ENCODE measurements around the gene SLC52A1.

SLC52A1 gene

GRCh38 chr17:5044630-5045029 is 9.4 kb upstream of the SLC52A1 start:
- no peak for TF ChIP-seq CTCF (IDR thresholded peaks at IDR 0.05; ENCODE audit: control insufficient read depth, insufficient read depth, low read depth, low read length, missing control alignments)
- DNase-seq (ENCODE audit: low read depth): no peak
- H3K4me3 ChIP-seq (ENCODE audit: control insufficient read depth, low read depth, low read length): no peak overlapping the region

DNA sequence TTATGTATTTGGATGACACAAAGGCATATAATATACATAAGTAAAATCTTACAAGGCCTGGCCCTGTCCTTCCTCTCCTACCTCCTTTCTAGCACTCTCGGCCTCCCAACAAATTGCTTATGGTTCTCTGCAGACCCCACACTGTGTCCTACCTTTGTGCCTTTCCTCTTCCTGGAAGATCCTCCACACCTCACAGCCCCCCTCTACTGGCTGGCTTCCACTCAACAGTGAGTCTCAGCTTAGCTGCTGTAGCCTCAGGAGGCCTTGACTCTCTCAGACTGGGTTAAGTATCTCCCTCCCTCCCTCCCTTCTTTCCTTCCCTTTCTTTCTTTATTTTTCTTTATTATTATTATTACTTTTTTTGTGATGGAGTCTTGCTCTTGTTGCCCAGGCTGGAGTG is 8.3 kb upstream of the SLC52A1 start:
- DNase-seq (ENCODE audit: low read depth): no peak
- no peak for TF ChIP-seq CTCF (IDR thresholded peaks at IDR 0.05; ENCODE audit: control insufficient read depth, insufficient read depth, low read depth, low read length, missing control alignments)
- H3K4me3 ChIP-seq (ENCODE audit: control insufficient read depth, low read depth, low read length): no peak overlapping the region

DNA sequence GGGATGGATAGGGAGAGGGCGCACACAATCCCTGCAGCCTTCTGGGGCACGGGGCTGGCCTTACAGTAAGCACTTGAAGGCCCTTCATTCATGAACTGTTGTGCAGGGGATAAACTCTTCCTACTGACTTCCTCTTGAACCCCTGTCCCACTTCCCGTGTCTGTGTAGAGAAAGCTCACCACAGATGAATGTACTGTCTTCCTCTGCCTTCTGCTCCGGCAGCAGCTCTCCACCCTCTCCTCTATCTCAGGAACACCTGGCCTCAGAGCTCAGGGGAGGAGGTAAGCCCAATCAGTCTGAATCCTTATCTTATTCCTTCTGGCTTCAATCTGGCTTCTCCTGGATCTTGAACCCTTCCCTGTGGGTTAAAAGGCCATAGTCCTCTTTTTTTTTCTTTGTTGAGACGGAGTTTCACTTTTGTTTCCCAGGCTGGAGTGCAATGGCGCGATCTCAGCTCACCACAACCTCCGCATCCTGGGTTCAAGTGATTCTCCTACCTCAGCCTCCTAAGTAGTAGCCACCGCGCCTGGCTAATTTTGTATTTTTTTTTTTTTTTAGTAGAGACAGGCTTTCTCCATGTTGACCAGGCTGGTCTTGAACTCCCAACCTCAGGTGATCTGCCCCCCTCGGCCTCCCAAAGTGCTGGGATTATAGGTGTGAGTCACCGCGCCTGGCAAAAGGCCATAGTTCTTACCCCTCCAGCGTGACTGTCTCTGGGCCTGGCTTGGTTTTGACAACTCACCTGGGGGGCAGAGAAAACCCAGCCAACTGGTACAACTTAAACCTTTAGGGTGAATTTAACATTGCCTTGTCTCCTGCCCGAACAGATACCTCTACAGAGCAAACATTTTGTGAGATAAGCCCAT is 7.2 kb upstream of the SLC52A1 start:
- H3K4me3 ChIP-seq (ENCODE audit: control insufficient read depth, low read depth, low read length): no peak overlapping the region
- TF ChIP-seq CTCF (IDR thresholded peaks at IDR 0.05; ENCODE audit: control insufficient read depth, insufficient read depth, low read depth, low read length, missing control alignments): no peak
- no peak for DNase-seq (ENCODE audit: low read depth)

GRCh38 chr17:5034651-5035050 is 575 bp downstream of the SLC52A1 start:
- no peak for TF ChIP-seq CTCF (IDR thresholded peaks at IDR 0.05; ENCODE audit: control insufficient read depth, insufficient read depth, low read depth, low read length, missing control alignments)
- no peak overlapping the region for H3K4me3 ChIP-seq (ENCODE audit: control insufficient read depth, low read depth, low read length)
- DNase-seq (ENCODE audit: low read depth): no peak

DNA sequence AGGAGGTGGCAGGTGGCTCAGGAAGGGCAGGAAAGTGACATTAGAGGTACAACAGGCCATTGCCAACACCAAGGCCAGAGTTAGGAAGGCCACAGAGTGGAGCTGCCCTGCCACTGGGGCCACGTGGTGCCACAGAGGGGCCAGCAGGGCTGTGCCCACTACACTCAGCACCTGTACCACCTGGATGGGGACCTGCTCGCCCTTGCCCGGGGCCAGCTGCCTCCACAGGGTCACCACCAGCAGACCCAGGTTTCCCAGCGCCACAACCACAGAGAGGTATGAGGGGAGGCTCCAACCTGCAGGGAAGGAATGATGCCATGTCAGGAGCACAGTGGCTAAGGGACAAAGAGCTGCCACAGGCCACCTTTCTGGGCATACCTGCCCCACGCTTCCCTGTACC is 1.2 kb downstream of the SLC52A1 start:
- no peak for TF ChIP-seq CTCF (IDR thresholded peaks at IDR 0.05; ENCODE audit: control insufficient read depth, insufficient read depth, low read depth, low read length, missing control alignments)
- no peak overlapping the region for H3K4me3 ChIP-seq (ENCODE audit: control insufficient read depth, low read depth, low read length)
- DNase-seq (ENCODE audit: low read depth): no peak

DNA sequence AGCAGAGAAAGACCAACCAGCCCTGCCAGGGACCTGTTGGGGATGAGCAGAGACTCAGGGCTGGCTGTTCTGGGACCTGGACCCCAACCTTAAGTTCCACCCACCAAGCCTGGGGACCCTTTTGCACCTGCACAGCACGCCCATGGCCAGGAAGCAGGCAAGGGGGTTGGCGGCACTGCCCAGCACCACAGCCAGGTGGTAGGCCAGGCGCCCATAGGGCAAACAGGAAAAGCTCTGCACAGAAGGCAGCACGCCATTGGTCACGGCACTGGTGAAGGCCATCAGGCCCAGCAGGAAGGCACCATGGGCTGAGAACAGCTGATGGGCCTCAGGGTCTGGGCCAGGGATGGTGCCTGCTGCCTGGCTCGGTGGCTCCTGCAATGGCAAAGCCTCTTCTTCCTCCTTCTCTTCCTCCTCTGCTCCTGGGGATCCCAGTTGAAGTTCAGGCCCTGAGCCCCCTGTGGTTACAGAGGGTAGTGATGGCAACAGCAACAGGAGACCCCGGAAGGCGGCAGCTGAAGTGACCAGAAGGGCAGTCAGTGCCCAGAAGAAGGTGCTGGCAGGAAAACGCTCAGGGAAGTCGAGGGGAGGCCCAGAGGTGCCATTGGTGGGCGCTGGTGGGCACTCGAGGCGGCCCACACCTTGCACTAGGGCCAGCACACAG is 1.7 kb downstream of the SLC52A1 start:
- DNase-seq (ENCODE audit: low read depth): no peak
- TF ChIP-seq CTCF (IDR thresholded peaks at IDR 0.05; ENCODE audit: control insufficient read depth, insufficient read depth, low read depth, low read length, missing control alignments): no peak
- H3K4me3 ChIP-seq (ENCODE audit: control insufficient read depth, low read depth, low read length): no peak overlapping the region

Measured in AG09309 (cell line).